ENCODE results near the gene MAPRE3.

DNA sequence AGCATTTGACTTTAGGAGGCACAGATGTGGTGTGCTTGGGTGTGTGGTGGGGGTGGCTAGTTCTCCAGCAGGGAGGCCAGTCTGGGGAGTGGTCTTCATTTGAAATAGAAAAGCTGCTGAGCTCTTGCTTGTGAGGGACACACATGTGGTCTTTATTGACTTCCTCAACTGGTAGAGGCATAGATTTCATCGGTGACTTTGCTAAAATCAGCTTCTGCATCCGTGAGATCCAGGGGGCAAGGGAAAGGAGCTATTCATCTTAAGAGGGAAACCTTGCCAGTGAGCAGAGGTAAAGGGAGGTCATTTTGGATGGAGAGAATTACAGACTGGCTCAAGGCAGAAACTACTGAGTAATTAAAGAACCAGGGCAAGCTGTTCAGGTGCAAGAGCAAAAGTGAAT is 4.7 kb downstream of the MAPRE3 start:
- TF ChIP-seq, protein P1, sequence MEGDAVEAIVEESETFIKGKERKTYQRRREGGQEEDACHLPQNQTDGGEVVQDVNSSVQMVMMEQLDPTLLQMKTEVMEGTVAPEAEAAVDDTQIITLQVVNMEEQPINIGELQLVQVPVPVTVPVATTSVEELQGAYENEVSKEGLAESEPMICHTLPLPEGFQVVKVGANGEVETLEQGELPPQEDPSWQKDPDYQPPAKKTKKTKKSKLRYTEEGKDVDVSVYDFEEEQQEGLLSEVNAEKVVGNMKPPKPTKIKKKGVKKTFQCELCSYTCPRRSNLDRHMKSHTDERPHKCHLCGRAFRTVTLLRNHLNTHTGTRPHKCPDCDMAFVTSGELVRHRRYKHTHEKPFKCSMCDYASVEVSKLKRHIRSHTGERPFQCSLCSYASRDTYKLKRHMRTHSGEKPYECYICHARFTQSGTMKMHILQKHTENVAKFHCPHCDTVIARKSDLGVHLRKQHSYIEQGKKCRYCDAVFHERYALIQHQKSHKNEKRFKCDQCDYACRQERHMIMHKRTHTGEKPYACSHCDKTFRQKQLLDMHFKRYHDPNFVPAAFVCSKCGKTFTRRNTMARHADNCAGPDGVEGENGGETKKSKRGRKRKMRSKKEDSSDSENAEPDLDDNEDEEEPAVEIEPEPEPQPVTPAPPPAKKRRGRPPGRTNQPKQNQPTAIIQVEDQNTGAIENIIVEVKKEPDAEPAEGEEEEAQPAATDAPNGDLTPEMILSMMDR (IDR thresholded peaks at IDR 0.05), result no peak
- TF ChIP-seq POLR2AphosphoS5 (IDR thresholded peaks at IDR 0.05) (no peak), POLR2A (IDR thresholded peaks at IDR 0.05; ENCODE audit: low read depth) (no peak), EP300 (IDR thresholded peaks at IDR 0.05) (no peak)
